Erythroblast (primary cell): ENCODE data around the gene TSHZ3.

Source experiments
- GATA1 ChIP-seq: IDR thresholded peaks from 2 replicates; pipeline ENCODE4 v1.6.1; 2011; ENCODE audit warnings: low read depth, mild to moderate bottlenecking, control low read depth, low read length, moderate library complexity
- POLR2A ChIP-seq: IDR thresholded peaks from 2 replicates; pipeline ENCODE4 v1.6.1; 2011; ENCODE audit warnings: mild to moderate bottlenecking, low read length

DNA sequence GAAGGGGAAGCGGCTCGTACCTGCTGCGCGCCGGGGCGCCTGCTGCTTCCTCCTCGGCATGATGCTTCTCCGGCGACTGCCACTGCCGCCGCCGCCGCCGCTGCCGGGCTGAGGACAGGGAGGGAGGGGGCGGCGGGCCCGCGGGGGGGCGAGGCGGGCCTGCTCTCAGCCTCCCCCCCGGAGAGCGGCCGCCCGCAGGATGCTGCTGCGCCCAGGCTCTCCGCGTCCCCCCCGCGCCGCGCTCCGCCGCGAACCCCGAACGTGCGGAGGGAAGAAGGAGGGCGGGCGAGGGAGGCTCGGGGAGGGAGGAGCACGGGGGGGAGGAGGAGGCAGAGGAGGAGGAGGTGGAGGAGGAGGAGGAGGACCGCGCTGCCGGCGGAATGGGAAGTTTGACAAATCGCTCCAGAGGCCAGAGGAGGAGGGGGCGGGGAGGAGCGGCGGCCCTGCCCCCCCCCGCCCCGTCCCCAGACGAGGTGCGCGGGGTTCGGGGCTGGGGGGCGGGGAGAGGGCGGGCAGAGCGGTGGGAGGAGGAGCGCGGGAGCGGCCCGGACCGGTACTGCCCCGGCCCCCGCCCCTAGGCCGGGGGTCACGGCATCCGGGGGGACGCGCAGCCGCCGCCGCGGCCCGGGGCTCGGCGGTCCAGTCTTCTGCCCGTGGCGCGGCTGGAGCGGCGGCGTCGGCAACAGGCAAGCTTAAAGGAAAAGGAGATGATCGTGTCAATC lies at the start of gene TSHZ3:
- TF ChIP-seq POLR2A: no peak
- no peak for TF ChIP-seq GATA1
